H9 (cell line): Measurements from ENCODE around the gene CNGA2. TPM values are rescaled to one million over a fixed set of nuclear protein-coding genes. Genes with fewer than 3 reads are reported as not detected.

Experiments
- DNase-seq: peaks from one replicate; pipeline ENCODE4 v3.0.0-alpha.2; 2017
- H2AFZ ChIP-seq: one replicate; pipeline ENCODE4 v1.6.1; 2013; ENCODE audit warnings: mild to moderate bottlenecking, low read length, control low read depth, moderate library complexity
- H2AK5ac ChIP-seq: 2 replicates; pipeline ENCODE4 v1.6.1; 2013; ENCODE audit warnings: low read length, control low read depth, mixed read lengths; ENCODE audit not compliant: insufficient read length
- H2BK120ac ChIP-seq: one replicate; pipeline ENCODE4 v1.6.1; 2013; ENCODE audit warnings: low read depth, mild to moderate bottlenecking, low read length, control low read depth, inconsistent platforms; ENCODE audit not compliant: poor library complexity, severe bottlenecking
- H2BK12ac ChIP-seq: 2 replicates; pipeline ENCODE4 v1.6.1; 2013; ENCODE audit warnings: low read length, control low read depth, mixed read lengths, low read depth; ENCODE audit not compliant: insufficient read length
- H2BK15ac ChIP-seq: 2 replicates; pipeline ENCODE4 v1.6.1; 2013; ENCODE audit warnings: low read depth, low read length, control low read depth
- H2BK20ac ChIP-seq: one replicate; pipeline ENCODE4 v1.6.1; 2013; ENCODE audit warnings: low read depth, mild to moderate bottlenecking, low read length, control low read depth, inconsistent platforms; ENCODE audit not compliant: poor library complexity, severe bottlenecking
- H2BK5ac ChIP-seq: 2 replicates; pipeline ENCODE4 v1.6.1; 2013; ENCODE audit warnings: low read length, control low read depth, mixed read lengths; ENCODE audit not compliant: insufficient read length
- H3K14ac ChIP-seq: 2 replicates; pipeline ENCODE4 v1.6.1; 2013; ENCODE audit warnings: low read length, control low read depth; ENCODE audit not compliant: insufficient read depth
- H3K18ac ChIP-seq: 2 replicates; pipeline ENCODE4 v1.6.1; 2013; ENCODE audit warnings: low read depth, mild to moderate bottlenecking, mixed read lengths, low read length, control low read depth; ENCODE audit not compliant: insufficient read length
- H3K23ac ChIP-seq: 2 replicates; pipeline ENCODE4 v1.6.1; 2013; ENCODE audit warnings: low read length, control low read depth, mixed read lengths, low read depth; ENCODE audit not compliant: insufficient read length
- H3K23me2 ChIP-seq: 2 replicates; pipeline ENCODE4 v1.6.1; 2013; ENCODE audit warnings: low read depth, mild to moderate bottlenecking, mixed read lengths, low read length, control low read depth; ENCODE audit not compliant: insufficient read length, poor library complexity, severe bottlenecking
- H3K27ac ChIP-seq: 2 replicates; pipeline ENCODE4 v1.5.1; 2013; ENCODE audit warnings: low read length, control low read depth, mixed read lengths, low read depth; ENCODE audit not compliant: insufficient read length
- H3K27me3 ChIP-seq: 2 replicates; pipeline ENCODE4 v1.6.1; 2013; ENCODE audit warnings: low read length, control low read depth, inconsistent platforms; ENCODE audit not compliant: insufficient read depth
- H3K4ac ChIP-seq: 2 replicates; pipeline ENCODE4 v1.6.1; 2013; ENCODE audit warnings: low read depth, mild to moderate bottlenecking, control low read depth, inconsistent platforms, low read length, moderate library complexity
- H3K4me1 ChIP-seq: 2 replicates; pipeline ENCODE4 v1.6.1; 2013; ENCODE audit warnings: low read length, control low read depth, inconsistent platforms; ENCODE audit not compliant: insufficient read depth
- H3K4me2 ChIP-seq: 2 replicates; pipeline ENCODE4 v1.6.1; 2013; ENCODE audit warnings: low read length, control low read depth, mixed read lengths; ENCODE audit not compliant: insufficient read length, insufficient read depth
- H3K56ac ChIP-seq: 2 replicates; pipeline ENCODE4 v1.6.1; 2013; ENCODE audit warnings: low read depth, mild to moderate bottlenecking, mixed read lengths, low read length, control low read depth; ENCODE audit not compliant: insufficient read length
- H3K79me1 ChIP-seq: 2 replicates; pipeline ENCODE4 v1.6.1; 2013; ENCODE audit warnings: low read depth, mild to moderate bottlenecking, moderate library complexity, low read length, control low read depth, inconsistent platforms; ENCODE audit not compliant: insufficient read depth, poor library complexity, severe bottlenecking
- H3K79me2 ChIP-seq: 2 replicates; pipeline ENCODE4 v1.6.1; 2013; ENCODE audit warnings: low read length, control low read depth, inconsistent platforms; ENCODE audit not compliant: insufficient read depth
- H3K9ac ChIP-seq: 2 replicates; pipeline ENCODE4 v1.6.1; 2013; ENCODE audit warnings: low read length, control low read depth, mixed read lengths; ENCODE audit not compliant: insufficient read length; ENCODE audit errors: extremely low read depth
- H3K9me3 ChIP-seq: one replicate; pipeline ENCODE4 v1.6.1; 2013; ENCODE audit warnings: low read depth, low read length, inconsistent platforms; ENCODE audit not compliant: control insufficient read depth
- H3T11ph ChIP-seq: one replicate; pipeline ENCODE4 v1.6.1; 2013; ENCODE audit warnings: mild to moderate bottlenecking, low read length, control low read depth, inconsistent platforms
- H4K20me1 ChIP-seq: one replicate; pipeline ENCODE4 v1.6.1; 2013; ENCODE audit not compliant: control insufficient read depth, insufficient read length, insufficient read depth
- H4K5ac ChIP-seq: 2 replicates; pipeline ENCODE4 v1.6.1; 2013; ENCODE audit warnings: low read depth, mild to moderate bottlenecking, mixed read lengths, low read length, control low read depth; ENCODE audit not compliant: insufficient read length
- H4K8ac ChIP-seq: replicated peaks from 2 replicates; pipeline ENCODE4 v1.6.1; 2013; ENCODE audit warnings: low read length, control low read depth, mixed read lengths, low read depth; ENCODE audit not compliant: insufficient read length
- H4K91ac ChIP-seq: 2 replicates; pipeline ENCODE4 v1.6.1; 2013; ENCODE audit warnings: low read depth, mild to moderate bottlenecking, moderate library complexity, mixed read lengths, low read length, control low read depth; ENCODE audit not compliant: insufficient read length
- H3K27ac Mint-ChIP-seq, 3 experiments: 2 replicates in 2 of 3; 3 replicates in 1 of 3; pipeline ENCODE4 v1.8.0; 2020 to 2021; ENCODE audit warnings: mixed read lengths in 3 of 3, mild to moderate bottlenecking in 1 of 3, moderate library complexity in 1 of 3
- H3K27me3 Mint-ChIP-seq: 2 replicates; pipeline ENCODE4 v1.8.0; 2021; ENCODE audit warnings: low read depth, mild to moderate bottlenecking, moderate library complexity, mixed read lengths
- H3K36me3 Mint-ChIP-seq, 3 experiments: 2 replicates in 2 of 3; 3 replicates in 1 of 3; pipeline ENCODE4 v1.8.0; 2020 to 2021; ENCODE audit warnings: low read depth in 3 of 3, mixed read lengths in 3 of 3; ENCODE audit not compliant: insufficient read depth in 1 of 3
- H3K4me1 Mint-ChIP-seq, 2 experiments: 2 replicates each; pipeline ENCODE4 v1.8.0; 2020; ENCODE audit warnings: mixed read lengths in 2 of 2
- H3K4me3 Mint-ChIP-seq, 2 experiments: 2 replicates in 1 of 2; 3 replicates in 1 of 2; pipeline ENCODE4 v1.8.0; 2020 to 2021; ENCODE audit warnings: mild to moderate bottlenecking in 2 of 2, mixed read lengths in 2 of 2, moderate library complexity in 1 of 2
- H3K9me3 Mint-ChIP-seq, 2 experiments: 2 replicates in 1 of 2; 3 replicates in 1 of 2; pipeline ENCODE4 v1.8.0; 2020; ENCODE audit warnings: mild to moderate bottlenecking in 2 of 2, mixed read lengths in 2 of 2, moderate library complexity in 1 of 2
- CTCF ChIP-seq: fragments of 200-600 bp; sonication (generic); conservative IDR thresholded peaks from 3 replicates; pipeline ENCODE4 v1.8.0; 2021; ENCODE audit warnings: antibody characterized with exemption, mild to moderate bottlenecking
- WGBS: extraction: QIAGEN DNeasy Blood & Tissue Kit; methylation state at CpG from one replicate; pipeline ENCODE4 v1.1.7; 2013; ENCODE audit warnings: missing lambda C conversion rate, low lambda C conversion rate, mixed read lengths; ENCODE audit not compliant: insufficient read length; ENCODE audit errors: extremely low coverage; 5-methylcytosine and 5-hydroxymethylcytosine counted together
- total RNA-seq: library from RNA; stranded (reverse); gene quantifications from 2 replicates; pipeline ENCODE4 v1.2.1, GENCODE V29; 2021

CNGA2 gene
- total RNA-seq, 1 experiment from 2014 or later, result not detected

GRCh38 chrX:151699746-151700145, 34.8 kb upstream of the CNGA2 start:
- Histone ChIP-seq H4K8ac (no peak overlapping the region), H3K23ac (no peak overlapping the region), H3K14ac (no peak overlapping the region), H3K4me1 (no peaks in the 10 kb centered on the region; the same call in 1 of the 2 replicates), H3K4me2 (no peak overlapping the region), H3K27me3 (no peaks in the 10 kb centered on the region), H2BK15ac (no peak overlapping the region), H3K9ac (no peak overlapping the region), H4K5ac (no peak overlapping the region), H3K23me2 (no peaks in the 10 kb centered on the region), H3K9me3 (peaks cover 56% of the 10 kb centered on the region), H2BK20ac (no peak overlapping the region), H3K79me2 (no peaks in the 10 kb centered on the region), H3K4ac (no peak overlapping the region), H2BK12ac (no peak overlapping the region), H3K18ac (no peak overlapping the region), H4K20me1 (no peaks in the 10 kb centered on the region), H3K79me1 (no peaks in the 10 kb centered on the region), H3T11ph (no peak overlapping the region), H2BK5ac (no peak overlapping the region), H4K91ac (no peak overlapping the region), H2AK5ac (no peak overlapping the region), H3K27ac (no peak overlapping the region), H3K56ac (no peak overlapping the region), H2BK120ac (no peak overlapping the region), H2AFZ (no peak overlapping the region)
- TF ChIP-seq CTCF, result no peak
- Mint-ChIP-seq H3K4me1 (peaks cover 11 to 14% of the 10 kb centered on the region in 2 experiments), H3K36me3 (peaks cover 0 to 1% (median 0%) of the 10 kb centered on the region in 3 experiments; a peak in 4 of 7 replicates), H3K27me3 (peaks cover 23% of the 10 kb centered on the region), H3K4me3 (no peak overlapping the region), H3K27ac (no peak overlapping the region), H3K9me3 (peaks cover 65 to 76% of the 10 kb centered on the region in 2 experiments)
- no CpG with 5 or more reads among the region's 9 CpGs for WGBS
- no peak for DNase-seq
